Fibroblast of the aortic adventitia (primary cell): ENCODE data around the gene NUB1. TPM values are rescaled to one million over a fixed set of nuclear protein-coding genes. Genes with fewer than 3 reads are reported as not detected.

Source experiments
- DNase-seq: peaks from one replicate; pipeline ENCODE4 v3.0.0-alpha.2; 2010; ENCODE audit warnings: low read depth
- H3K4me3 ChIP-seq: 2 replicates; pipeline ENCODE4 v1.5.1; 2011; ENCODE audit warnings: low read depth, mild to moderate bottlenecking, control low read depth, low read length, moderate library complexity
- total RNA-seq: library from RNA; depleted of rRNA; stranded (reverse); fragments of >200 nt; gene quantifications from 2 replicates; pipeline ENCODE4 v1.2.3, GENCODE V29; 2012; ENCODE audit warnings: low replicate concordance
- TF ChIP-seq, protein P1 (sequence below): IDR thresholded peaks from 2 replicates; pipeline ENCODE4 v1.5.1; 2011; ENCODE audit warnings: mild to moderate bottlenecking, low read length, control low read depth, inconsistent platforms; ENCODE audit not compliant: insufficient read depth

Gene NUB1
- 46.5 and 193 TPM in 2 replicates for total RNA-seq

GRCh38 chr7:151341357-151342101, at the start of gene NUB1:
TSS of gene NUB1 (plus strand) at chr7:151341812. CDS start at chr7:151345350, 3,538 bp downstream.
- peak; percentile 75 for DNase-seq
- peak within 1 kb of the TSS; percentile 81 for H3K4me3 ChIP-seq
- TF ChIP-seq, protein P1, sequence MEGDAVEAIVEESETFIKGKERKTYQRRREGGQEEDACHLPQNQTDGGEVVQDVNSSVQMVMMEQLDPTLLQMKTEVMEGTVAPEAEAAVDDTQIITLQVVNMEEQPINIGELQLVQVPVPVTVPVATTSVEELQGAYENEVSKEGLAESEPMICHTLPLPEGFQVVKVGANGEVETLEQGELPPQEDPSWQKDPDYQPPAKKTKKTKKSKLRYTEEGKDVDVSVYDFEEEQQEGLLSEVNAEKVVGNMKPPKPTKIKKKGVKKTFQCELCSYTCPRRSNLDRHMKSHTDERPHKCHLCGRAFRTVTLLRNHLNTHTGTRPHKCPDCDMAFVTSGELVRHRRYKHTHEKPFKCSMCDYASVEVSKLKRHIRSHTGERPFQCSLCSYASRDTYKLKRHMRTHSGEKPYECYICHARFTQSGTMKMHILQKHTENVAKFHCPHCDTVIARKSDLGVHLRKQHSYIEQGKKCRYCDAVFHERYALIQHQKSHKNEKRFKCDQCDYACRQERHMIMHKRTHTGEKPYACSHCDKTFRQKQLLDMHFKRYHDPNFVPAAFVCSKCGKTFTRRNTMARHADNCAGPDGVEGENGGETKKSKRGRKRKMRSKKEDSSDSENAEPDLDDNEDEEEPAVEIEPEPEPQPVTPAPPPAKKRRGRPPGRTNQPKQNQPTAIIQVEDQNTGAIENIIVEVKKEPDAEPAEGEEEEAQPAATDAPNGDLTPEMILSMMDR: no peak

- TF ChIP-seq, protein P1: no peak
- H3K4me3 ChIP-seq: no peak overlapping the region
- DNase-seq: no peak
These were observed 48.8 kb upstream of the NUB1 start for GRCh38 chr7:151292850-151293249.

DNA sequence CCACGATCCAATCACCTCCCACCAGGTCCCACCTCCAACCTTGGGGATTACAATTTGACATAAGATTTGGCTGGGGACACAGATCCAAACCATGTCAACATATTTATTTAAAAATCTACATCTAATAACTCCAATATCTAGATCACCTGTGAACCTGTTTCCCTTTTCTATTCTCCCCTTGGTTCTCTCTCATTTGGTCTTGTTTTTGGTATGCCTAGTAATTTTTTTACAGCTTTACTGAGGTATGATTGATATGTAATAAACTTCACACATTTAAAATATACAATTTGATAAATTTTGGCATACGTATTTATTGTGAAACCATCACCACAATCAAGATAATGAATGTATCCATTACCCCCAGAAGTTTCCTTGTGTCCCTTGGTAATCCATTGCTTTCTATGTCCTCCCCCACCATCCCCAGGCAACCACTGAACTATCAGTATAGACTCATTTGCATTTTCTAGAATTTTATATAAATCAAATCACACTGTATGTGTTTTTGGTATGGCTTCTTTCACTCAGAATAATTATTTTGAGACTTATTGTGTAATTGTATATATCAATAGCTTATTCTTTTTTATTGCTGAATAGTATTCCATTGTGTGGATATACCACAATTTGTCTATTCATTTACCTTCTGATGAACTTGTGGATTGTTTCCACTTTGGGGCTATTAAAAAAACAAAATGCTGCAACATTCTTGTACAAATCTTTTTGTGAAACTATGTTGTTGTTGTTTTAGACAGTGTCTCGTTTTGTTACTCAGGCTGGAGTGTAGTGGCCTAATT, 45.2 kb upstream of the NUB1 start:
- no peak overlapping the region for H3K4me3 ChIP-seq
- TF ChIP-seq, protein P1: no peak
- DNase-seq: no peak

DNA sequence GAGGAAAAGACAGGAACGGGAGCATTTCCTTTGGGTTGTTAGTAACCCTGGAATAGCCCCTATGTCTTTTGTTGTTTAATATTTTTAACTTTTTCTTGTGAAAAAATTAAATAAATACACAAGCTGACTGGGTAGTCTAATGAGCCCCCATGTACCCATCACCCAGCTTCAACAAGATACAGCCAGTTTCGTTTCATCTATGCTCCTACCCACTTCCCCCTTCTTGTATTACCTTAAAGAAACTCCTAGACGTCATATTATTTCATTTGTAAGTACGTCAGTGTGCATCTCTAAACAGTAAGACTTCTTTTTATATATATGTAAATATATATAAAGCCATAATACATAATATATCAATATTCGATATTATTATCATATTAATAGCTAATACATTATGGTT, 42.8 kb upstream of the NUB1 start:
- H3K4me3 ChIP-seq: no peak overlapping the region
- DNase-seq: no peak
- TF ChIP-seq, protein P1: no peak

DNA sequence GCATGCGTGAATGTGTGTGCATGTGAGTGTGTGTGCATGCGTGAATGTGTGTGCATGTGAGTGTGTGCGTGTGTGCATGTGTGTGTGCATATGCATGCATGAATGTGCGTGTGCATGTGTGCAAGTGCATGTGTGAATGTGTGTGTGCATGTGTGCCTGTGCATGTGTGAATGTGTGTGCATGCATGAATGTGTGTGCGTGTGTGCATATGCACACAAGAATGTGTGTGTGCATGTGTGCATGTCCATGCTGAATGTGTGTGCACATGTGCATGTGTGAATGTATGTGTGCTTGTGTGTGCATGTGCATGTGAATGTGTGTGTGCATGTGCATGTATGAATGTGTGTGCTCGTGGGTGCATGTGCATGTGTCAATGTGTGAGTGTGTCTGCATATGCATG, 42.1 kb upstream of the NUB1 start:
- TF ChIP-seq, protein P1: no peak
- DNase-seq: no peak
- H3K4me3 ChIP-seq: no peak overlapping the region

- DNase-seq: no peak
- TF ChIP-seq, protein P1: no peak
- no peak overlapping the region for H3K4me3 ChIP-seq
These were observed 41.5 kb upstream of the NUB1 start for GRCh38 chr7:151299940-151300645.
